HepG2 (cell line): ENCODE measurements around the gene KRT15. TPM values are rescaled to one million over a fixed set of nuclear protein-coding genes. Genes with fewer than 3 reads are reported as not detected.

Source experiments
- DNMT1 ChIP-seq: sonication (generic); formaldehyde crosslinking; IDR thresholded peaks from 2 replicates; pipeline ENCODE4 v1.5.1; 2020; ENCODE audit warnings: mild to moderate bottlenecking, missing genetic modification reagents
- E2F2 ChIP-seq: sonication (generic); formaldehyde crosslinking; IDR thresholded peaks from 2 replicates; pipeline ENCODE4 v1.4.0; 2020; ENCODE audit warnings: missing genetic modification reagents, borderline replicate concordance
- FOXA3 ChIP-seq: IDR thresholded peaks from 2 replicates; pipeline ENCODE4 v1.6.1; 2016; ENCODE audit warnings: missing genetic modification reagents, missing compliant biosample characterization
- HIVEP1 ChIP-seq: sonication (generic); formaldehyde crosslinking; IDR thresholded peaks from 2 replicates; pipeline ENCODE4 v1.4.0; 2020; ENCODE audit warnings: mild to moderate bottlenecking, missing genetic modification reagents
- IKZF5 ChIP-seq: IDR thresholded peaks from 2 replicates; pipeline ENCODE4 v1.6.1; 2018; ENCODE audit warnings: missing genetic modification reagents, mild to moderate bottlenecking, missing compliant biosample characterization
- RBM39 ChIP-seq: fragments of 200-400 bp; formaldehyde crosslinking; IDR thresholded peaks from one replicate; pipeline ENCODE4 v1.6.1; 2018; ENCODE audit warnings: antibody characterized with exemption, mild to moderate bottlenecking, low read depth, low read length; ENCODE audit not compliant: poor library complexity, severe bottlenecking
- SIN3A ChIP-seq: IDR thresholded peaks from 2 replicates; pipeline ENCODE4 v1.6.1; 2011; ENCODE audit warnings: low read depth, mild to moderate bottlenecking, control low read depth, low read length, borderline replicate concordance
- TBX2 ChIP-seq: sonication (generic); formaldehyde crosslinking; IDR thresholded peaks from 2 replicates; pipeline ENCODE4 v1.5.0; 2020; ENCODE audit warnings: missing genetic modification reagents, mild to moderate bottlenecking, borderline replicate concordance
- ZBTB20 ChIP-seq: sonication (generic); formaldehyde crosslinking; IDR thresholded peaks from 2 replicates; pipeline ENCODE4 v1.8.1; 2023; ENCODE audit warnings: missing genetic modification reagents, low read depth, mild to moderate bottlenecking, borderline replicate concordance
- ZFP36L1 ChIP-seq: sonication (generic); formaldehyde crosslinking; IDR thresholded peaks from 2 replicates; pipeline ENCODE4 v1.8.0; 2022; ENCODE audit warnings: mild to moderate bottlenecking, missing genetic modification reagents, moderate library complexity
- ZKSCAN5 ChIP-seq: sonication (generic); formaldehyde crosslinking; IDR thresholded peaks from 2 replicates; pipeline ENCODE4 v1.5.1; 2020; ENCODE audit warnings: mild to moderate bottlenecking, missing genetic modification reagents
- ZNF543 ChIP-seq: sonication (generic); formaldehyde crosslinking; IDR thresholded peaks from 2 replicates; pipeline ENCODE4 v1.4.0; 2020; ENCODE audit warnings: mild to moderate bottlenecking, missing genetic modification reagents
- ZNF580 ChIP-seq: IDR thresholded peaks from 2 replicates; pipeline ENCODE4 v1.6.1; 2016; ENCODE audit warnings: low read depth, borderline replicate concordance
- ZNF746 ChIP-seq: sonication (generic); formaldehyde crosslinking; IDR thresholded peaks from 2 replicates; pipeline ENCODE4 v1.8.0; 2022; ENCODE audit warnings: mild to moderate bottlenecking, missing genetic modification reagents
- polyA plus RNA-seq, 8 experiments: library from polyadenylated mRNA; depleted of rRNA in 3 of 8; stranded (reverse) in 7 of 8; unstranded in 1 of 8; fragments of >200 nt; fragmentation: Illumina TruSeq in 4 of 8; extraction: Trizol in 4 of 8; gene quantifications; 2 replicates each; pipeline versions ENCODE4 v1.2.1 to v1.2.3, GENCODE V29; 2011 to 2016; ENCODE audit warnings: low read depth in 4 of 8, missing spikeins in 1 of 8, mixed read lengths in 1 of 8; ENCODE audit not compliant: insufficient read depth in 1 of 8
- total RNA-seq, 5 experiments: library from RNA; depleted of rRNA; stranded (reverse); fragments of >200 nt; fragmentation: Illumina TruSeq; extraction: Trizol; gene quantifications; 2 replicates each; pipeline ENCODE4 v1.2.3, GENCODE V29; 2016; ENCODE audit warnings: low read depth in 1 of 5
- TF ChIP-seq, protein P1 (sequence below): IDR thresholded peaks from 2 replicates; pipeline ENCODE4 v1.6.1; 2012; ENCODE audit warnings: low read length, improper control_type of control experiment
- TF ChIP-seq, protein P2 (sequence below): sonication (generic); formaldehyde crosslinking; IDR thresholded peaks from 2 replicates; pipeline ENCODE4 v1.8.1; 2023; ENCODE audit warnings: missing genetic modification reagents, mild to moderate bottlenecking, borderline replicate concordance
- TF ChIP-seq, protein P3 (sequence below): sonication (generic); formaldehyde crosslinking; IDR thresholded peaks from 2 replicates; pipeline ENCODE4 v1.8.0; 2022; ENCODE audit warnings: mild to moderate bottlenecking, missing genetic modification reagents, moderate library complexity

The KRT15 gene
- total and polyA plus RNA-seq, 2 of the 13 experiments (the other 11 are each of a cell fraction or from before 2014, with no cell fraction given) = 0.46 to 0.63 TPM

DNA sequence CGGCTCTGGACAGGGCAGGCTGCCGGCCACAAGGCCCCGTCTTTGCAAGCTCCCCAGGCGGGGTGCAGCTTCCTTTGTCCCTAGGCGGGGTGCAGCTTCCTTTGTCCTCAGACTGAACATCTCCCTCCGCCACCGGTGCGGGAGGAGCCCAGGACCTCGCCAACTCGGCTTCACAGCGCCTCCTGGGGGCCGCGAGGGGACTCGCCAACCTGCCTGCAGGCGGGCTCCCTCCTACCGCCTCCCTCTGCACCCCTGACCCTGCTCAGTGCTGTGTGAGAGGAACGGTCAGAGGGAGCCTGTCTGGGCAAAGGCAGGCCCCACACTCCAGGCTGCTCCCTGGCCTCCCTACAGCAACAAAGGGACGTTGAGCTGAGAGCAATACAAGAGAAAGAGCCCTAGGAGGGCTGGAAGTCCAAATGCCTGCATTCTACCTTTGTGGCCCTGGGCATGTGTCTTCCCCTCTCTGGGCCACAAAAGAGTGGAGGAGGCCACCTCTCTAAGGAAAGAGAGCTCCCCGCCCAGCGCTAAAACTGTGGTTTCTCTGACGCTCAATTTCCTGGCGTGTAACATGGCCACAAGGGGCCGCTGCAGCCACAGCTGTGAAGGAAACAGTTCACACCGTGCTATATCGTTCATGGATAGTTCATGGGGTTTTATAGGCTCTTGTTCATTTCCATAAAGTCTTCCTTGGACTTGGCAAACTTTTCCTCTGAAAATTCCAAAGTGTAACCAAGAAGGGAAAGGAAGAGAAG, 30.3 kb upstream of the KRT15 start (continued):
- TF ChIP-seq, protein P1, sequence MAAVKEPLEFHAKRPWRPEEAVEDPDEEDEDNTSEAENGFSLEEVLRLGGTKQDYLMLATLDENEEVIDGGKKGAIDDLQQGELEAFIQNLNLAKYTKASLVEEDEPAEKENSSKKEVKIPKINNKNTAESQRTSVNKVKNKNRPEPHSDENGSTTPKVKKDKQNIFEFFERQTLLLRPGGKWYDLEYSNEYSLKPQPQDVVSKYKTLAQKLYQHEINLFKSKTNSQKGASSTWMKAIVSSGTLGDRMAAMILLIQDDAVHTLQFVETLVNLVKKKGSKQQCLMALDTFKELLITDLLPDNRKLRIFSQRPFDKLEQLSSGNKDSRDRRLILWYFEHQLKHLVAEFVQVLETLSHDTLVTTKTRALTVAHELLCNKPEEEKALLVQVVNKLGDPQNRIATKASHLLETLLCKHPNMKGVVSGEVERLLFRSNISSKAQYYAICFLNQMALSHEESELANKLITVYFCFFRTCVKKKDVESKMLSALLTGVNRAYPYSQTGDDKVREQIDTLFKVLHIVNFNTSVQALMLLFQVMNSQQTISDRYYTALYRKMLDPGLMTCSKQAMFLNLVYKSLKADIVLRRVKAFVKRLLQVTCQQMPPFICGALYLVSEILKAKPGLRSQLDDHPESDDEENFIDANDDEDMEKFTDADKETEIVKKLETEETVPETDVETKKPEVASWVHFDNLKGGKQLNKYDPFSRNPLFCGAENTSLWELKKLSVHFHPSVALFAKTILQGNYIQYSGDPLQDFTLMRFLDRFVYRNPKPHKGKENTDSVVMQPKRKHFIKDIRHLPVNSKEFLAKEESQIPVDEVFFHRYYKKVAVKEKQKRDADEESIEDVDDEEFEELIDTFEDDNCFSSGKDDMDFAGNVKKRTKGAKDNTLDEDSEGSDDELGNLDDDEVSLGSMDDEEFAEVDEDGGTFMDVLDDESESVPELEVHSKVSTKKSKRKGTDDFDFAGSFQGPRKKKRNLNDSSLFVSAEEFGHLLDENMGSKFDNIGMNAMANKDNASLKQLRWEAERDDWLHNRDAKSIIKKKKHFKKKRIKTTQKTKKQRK = no peak
- TF ChIP-seq, protein P2, sequence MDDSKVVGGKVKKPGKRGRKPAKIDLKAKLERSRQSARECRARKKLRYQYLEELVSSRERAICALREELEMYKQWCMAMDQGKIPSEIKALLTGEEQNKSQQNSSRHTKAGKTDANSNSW = 0 out of 2 replicates have a peak, but pooled peaks have one; percentile 48
- TF ChIP-seq TBX2 (CRISPR knock-in tag) (no peak), ZNF580 (CRISPR knock-in tag) (peak; percentile 70; the same call in 1 of the 2 replicates), DNMT1 (peak; percentile 83; the same call in 1 of the 2 replicates), ZNF746 (CRISPR knock-in tag) (no peak), ZNF543 (CRISPR knock-in tag) (peak; percentile 100), IKZF5 (CRISPR knock-in tag) (peak; percentile 53; the same call in 1 of the 2 replicates), FOXA3 (CRISPR knock-in tag) (peak; percentile 27), RBM39 (no peak), HIVEP1 (peak; percentile 55; the same call in 1 of the 2 replicates), SIN3A (no peak), ZKSCAN5 (CRISPR knock-in tag) (no peak), ZFP36L1 (CRISPR knock-in tag) (no peak), ZBTB20 (0 out of 2 replicates have a peak, but pooled peaks have one; percentile 53), E2F2 (CRISPR knock-in tag) (no peak; the same call in 1 of the 2 replicates)
- TF ChIP-seq, protein P3, sequence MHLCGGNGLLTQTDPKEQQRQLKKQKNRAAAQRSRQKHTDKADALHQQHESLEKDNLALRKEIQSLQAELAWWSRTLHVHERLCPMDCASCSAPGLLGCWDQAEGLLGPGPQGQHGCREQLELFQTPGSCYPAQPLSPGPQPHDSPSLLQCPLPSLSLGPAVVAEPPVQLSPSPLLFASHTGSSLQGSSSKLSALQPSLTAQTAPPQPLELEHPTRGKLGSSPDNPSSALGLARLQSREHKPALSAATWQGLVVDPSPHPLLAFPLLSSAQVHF (CRISPR knock-in tag) = no peak
